OCI-M2 (cell line): ENCODE data around the gene ITPR1.
"Not testable (repeated sequence)": the region's sequence is repeated elsewhere in the genome, so short reads cannot be mapped to it uniquely, and the experiment has no call there.

Experiments
- DNase-seq: peaks from one replicate; lab custom pipeline; 2025; ENCODE audit not compliant: unreplicated experiment; lab: John Stamatoyannopoulos, UW

ITPR1 gene

GRCh38 chr3:4753073-4753691 lies 260.0 kb downstream of the ITPR1 start:
- DNase-seq: no peak

- DNase-seq: no peak
These were observed 261.3 kb downstream of the ITPR1 start for GRCh38 chr3:4754180-4755086.

GRCh38 chr3:4755566-4755965 lies 262.4 kb downstream of the ITPR1 start:
- no peak for DNase-seq

- DNase-seq: no peak
These were observed 263.1 kb downstream of the ITPR1 start for GRCh38 chr3:4756057-4756775.

GRCh38 chr3:4756855-4757574 lies 263.9 kb downstream of the ITPR1 start:
- DNase-seq: no peak

GRCh38 chr3:4757575-4758248 lies 264.6 kb downstream of the ITPR1 start:
- no peak for DNase-seq

- DNase-seq: no peak
These were observed 265.2 kb downstream of the ITPR1 start for GRCh38 chr3:4758249-4758860.

GRCh38 chr3:4758957-4759656 lies 266.0 kb downstream of the ITPR1 start:
- DNase-seq: no peak

- no peak for DNase-seq
These were observed 266.7 kb downstream of the ITPR1 start for GRCh38 chr3:4759689-4760312.

GRCh38 chr3:4761759-4762158 lies 268.6 kb downstream of the ITPR1 start:
- no peak for DNase-seq

- not testable (repeated sequence) for DNase-seq
These were observed 269.5 kb downstream of the ITPR1 start for GRCh38 chr3:4762481-4763230.

GRCh38 chr3:4763604-4764247 lies 270.6 kb downstream of the ITPR1 start:
- no peak for DNase-seq

GRCh38 chr3:4765212-4765611 lies 272.1 kb downstream of the ITPR1 start:
- DNase-seq: no peak

- no peak for DNase-seq
These were observed 273.1 kb downstream of the ITPR1 start for GRCh38 chr3:4766263-4766662.

- DNase-seq: no peak
These were observed 273.8 kb downstream of the ITPR1 start for GRCh38 chr3:4766716-4767499.

GRCh38 chr3:4768021-4768420 lies 274.9 kb downstream of the ITPR1 start:
- DNase-seq: no peak

GRCh38 chr3:4768521-4768920 lies 275.4 kb downstream of the ITPR1 start:
- DNase-seq: no peak
